GM19467 (cell line): ENCODE measurements around the gene ADORA3.

Experiments
- ATAC-seq: cut with Tn5 transposase; IDR thresholded peaks from one replicate; pipeline ENCODE4 v1.9.1; 2021; ENCODE audit warnings: mild to moderate bottlenecking, moderate library complexity; ENCODE audit not compliant: unreplicated experiment

Gene ADORA3

GRCh38 chr1:111449703-111450017, 53.8 kb downstream of the ADORA3 start:
- ATAC-seq, result no peak
